GM21737 (cell line): ENCODE results near the gene SYNDIG1.

Experiments used
- ATAC-seq: cut with Tn5 transposase; IDR thresholded peaks from one replicate; pipeline ENCODE4 v1.9.1; 2021; ENCODE audit warnings: mild to moderate bottlenecking, moderate library complexity; ENCODE audit not compliant: unreplicated experiment

Gene SYNDIG1

DNA sequence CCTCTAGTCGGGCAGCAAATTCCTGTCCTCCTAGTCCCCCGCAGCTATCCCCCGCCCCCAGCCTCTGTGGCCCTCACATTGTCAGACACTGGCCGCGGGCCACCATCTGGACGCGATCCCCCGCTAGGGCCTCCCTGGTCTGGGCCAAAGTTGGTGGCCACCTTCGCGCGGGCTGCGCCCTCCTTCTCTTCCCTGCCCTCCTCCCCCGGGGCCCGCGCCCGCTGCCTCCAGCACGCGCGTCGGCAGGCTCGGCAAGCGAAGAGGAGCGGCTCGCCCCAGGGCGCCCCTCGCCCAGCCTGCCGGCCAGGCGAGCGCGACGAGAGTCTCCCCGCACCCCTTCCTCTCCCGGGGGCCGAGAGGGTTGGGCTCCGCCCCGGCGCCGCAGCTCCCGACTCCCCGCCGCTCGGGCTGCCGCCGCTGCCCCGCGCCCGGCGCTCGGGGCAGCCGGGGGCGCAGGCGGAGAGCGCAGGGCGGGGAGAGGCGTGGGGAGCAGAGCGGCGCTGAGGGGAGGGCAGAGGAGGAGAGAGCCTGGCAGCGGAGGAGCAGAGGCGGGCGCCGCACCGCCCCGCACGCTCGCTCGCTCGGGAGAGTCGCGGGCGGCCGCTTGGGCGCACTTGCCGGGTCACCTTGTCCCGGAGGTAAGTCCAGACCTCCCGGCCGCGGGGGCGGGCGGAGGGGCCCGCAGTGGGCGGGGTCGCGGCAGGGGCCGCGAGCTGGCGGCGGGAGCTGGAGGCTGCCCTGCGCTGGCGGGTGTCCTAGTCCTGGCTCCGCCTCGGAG is at the start of gene SYNDIG1:
Gene SYNDIG1, plus strand, starts transcription at position 514 of the 778 bp plus-strand sequence. CDS start 73,469 bp downstream, outside the sequence.
- no peak for ATAC-seq

DNA sequence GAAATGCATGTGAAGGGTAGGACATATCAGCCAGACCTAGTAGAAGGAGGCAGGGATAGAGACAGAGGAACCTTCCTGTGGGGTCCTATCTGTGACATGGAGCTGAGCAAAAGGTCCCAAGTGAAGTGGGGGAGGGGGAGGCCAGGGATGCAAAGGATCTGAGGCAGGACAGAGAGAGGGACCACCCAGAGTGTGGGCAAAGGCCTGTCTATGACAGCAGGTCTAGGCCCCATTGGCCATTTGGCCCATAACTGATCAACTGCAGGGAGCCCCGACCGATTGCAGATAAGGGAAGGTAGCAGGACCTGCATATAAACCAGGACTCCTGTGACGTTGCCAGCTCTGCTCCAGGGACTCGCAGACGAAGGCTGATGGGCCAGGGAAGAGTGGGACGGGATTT is 49.6 kb upstream of the SYNDIG1 start:
- ATAC-seq, result no peak

DNA sequence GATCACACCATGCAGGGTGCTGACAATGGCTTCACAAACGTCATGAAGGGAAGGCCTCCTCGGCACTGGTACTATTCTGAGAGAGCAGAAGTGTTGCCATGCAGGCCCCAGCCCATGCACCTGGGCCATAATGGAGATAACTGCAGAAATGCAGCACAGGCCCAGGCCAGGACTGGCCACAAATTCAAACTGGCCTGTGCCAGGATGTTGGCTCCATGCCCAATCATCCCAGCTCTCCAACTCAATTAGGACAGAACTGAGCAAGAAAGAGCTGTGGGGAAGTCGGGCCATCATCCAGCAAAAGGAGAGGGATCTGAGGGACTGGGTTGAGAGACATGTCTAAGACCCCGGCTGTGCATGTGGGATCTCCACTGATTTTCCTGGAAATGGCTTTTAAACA is 48.9 kb upstream of the SYNDIG1 start:
- ATAC-seq, result no peak

DNA sequence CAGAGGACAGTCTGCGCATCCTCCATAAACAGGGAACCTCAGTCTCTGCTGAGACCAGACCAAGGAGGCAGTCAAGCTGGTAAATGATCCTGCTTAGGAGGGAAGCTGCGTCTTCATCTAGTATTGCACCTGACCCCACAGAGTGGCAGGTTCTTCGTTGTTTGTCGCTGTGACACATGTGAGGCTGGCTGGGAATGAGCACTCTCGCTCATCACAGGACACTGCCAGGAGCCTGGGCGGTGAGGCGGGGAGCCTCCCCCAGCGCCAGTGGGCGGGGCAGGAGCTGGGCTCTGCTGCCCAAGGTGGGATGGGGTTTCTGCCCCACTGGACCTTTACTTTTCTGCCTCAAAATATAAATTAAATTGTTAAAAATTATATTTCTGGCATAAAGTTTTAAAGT is 48.4 kb upstream of the SYNDIG1 start:
- ATAC-seq, result no peak

DNA sequence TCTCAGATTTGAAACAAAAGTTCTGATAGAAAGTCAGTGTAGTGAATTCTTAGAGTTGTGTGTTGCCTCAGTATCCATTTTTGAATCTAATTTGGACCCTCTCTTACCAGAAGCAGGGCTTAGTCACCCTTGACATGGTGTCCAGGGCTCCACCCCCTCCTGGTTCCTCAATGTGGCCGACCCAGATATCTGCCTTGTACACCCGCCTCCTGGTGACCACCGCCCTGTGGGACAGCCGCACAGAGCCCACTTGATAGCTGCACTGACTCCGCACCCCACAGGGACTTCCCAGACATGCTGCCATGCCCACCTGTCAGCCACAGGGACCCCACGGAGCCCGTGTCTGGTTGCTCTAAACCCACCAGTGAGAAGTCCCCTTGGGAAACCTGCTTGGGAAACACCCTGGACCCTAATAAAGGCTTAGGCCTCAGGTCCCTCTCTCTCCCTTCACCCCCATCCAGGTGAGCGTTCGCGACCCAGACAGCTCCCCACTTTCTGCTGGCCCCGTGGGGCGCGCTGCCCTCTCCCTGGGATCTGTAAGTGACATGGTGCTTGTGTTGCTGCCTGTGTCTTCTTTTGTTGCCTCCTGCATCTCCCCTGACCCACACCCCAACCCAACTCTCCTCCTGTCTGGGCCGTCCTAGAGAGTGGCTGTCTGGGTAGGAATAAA is 47.2 kb upstream of the SYNDIG1 start:
- no peak for ATAC-seq

DNA sequence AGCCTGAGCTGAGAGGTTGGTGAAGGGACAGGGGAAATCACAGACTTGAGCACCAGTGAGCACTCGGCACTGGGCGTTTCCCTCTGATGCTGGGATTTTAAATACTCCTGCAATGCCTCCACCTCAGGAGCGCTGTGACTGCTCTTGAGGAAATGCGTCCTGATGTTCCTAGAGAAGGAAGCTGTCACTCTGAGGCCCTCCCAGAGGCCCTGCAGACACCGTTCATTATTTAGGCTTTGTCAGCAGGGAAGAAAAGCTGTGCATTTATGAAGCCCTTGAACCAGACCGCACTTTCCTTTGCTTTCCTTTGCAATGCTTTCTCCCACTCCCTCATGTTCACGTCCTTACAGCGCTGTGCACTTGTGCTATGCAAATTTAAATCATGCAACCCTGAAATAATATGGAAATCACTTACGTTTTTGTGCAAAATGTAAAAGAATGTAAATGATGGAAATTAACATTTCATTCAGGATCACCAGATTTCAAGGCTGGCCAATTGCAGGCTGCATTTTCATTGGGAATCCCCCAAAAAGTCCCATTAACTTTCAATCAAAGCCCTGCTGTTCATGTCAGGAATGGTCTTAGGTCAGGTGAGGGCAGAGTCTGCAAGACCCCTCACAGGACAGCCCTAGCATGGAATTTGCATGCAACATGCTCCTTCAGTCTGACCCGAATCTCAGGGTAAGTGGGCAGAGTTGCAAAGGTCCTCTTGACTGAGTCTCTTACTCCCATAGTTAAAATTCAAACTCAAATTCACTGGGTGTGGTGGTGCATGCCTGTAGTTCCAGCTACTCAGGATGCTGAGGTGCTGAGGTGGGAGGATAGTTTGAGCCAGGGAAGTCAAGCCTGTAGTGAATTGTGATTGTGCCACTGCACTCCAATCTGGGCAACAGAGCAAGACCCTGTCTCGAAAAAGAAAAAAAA is 45.8 kb upstream of the SYNDIG1 start:
- ATAC-seq, result no peak

DNA sequence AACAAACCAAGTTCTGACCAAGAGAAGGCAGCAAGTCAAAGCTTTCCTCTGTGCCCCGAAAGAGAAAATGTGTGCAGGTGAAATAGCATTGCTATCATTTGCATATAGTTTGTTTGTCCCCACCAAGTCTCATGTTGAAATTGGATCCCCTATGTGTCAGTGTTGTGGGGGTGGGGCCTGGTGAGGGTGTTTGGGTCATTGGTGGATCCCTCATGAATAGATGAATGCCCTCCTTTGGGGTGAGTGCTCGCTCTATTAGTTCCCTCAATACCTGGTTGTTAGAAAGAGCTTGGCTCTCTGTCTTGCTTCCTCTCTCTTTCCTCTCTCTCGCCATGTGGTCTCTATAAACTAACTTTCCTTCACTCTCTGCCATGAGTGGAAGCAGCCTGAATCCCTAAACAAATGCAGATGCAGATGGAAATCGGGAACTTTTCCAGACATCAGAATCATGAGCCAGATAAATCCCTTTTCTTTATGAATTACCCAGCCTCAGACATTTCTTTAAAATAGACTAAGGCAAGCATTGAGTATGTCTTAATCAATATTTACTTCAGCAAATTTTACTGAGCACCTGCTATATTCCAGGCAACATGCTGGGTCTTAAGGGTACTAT is 43.8 kb upstream of the SYNDIG1 start:
- ATAC-seq, result no peak

DNA sequence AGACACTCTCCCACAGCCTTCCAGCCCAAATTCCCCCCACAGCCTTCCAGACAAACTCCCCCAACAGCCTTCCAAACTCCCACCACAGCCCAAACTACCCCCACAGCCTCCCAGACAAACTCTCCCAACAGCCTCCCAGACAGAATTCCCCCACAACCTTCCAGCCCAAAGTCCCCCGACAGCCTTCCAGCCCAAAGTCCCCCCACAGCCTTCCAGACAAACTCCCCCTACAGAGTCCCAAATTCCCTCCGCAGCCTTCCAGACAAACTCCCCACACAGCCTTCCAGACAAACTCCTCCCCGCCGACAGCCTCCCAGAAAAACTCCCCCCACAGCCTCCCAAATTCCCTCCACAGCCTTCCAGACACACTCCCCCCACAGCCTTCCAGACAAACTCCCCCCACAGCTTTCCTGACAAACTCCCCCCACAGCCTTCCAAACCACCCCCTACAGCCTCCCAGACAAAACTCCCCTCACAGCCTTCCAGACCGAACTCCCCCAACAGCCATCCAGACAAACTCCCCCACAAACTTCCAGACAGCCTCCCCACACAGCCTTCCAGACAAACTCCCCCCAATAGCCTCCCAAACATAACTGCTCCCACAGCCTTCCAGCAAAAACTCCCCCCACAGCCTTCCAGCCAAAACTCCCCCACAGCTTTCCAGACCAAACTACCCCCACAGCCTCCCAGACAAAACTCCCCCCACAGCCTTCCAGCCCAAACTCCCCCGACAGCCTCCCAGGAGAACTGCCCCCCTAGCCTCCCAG is 38.0 kb upstream of the SYNDIG1 start:
- no peak for ATAC-seq

DNA sequence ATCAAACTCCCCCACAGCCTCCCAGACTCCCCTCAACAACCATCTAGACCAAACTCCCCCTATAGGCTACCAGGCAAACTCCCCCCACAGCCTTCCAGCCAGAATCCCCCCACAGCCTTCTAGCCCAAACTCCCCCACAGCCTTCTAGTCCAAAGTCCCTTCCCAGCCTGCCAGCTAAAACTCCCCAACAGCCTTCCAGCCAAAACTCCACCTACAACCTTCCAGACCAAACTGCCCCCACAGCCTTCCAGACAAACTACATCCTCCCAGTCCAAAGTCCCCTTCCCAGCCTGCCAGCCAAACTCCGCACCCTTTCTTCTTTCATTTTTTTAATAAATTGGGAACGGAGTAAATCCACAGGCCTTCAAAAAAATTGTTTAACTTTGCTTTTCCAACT is 37.4 kb upstream of the SYNDIG1 start:
- ATAC-seq, result no peak

DNA sequence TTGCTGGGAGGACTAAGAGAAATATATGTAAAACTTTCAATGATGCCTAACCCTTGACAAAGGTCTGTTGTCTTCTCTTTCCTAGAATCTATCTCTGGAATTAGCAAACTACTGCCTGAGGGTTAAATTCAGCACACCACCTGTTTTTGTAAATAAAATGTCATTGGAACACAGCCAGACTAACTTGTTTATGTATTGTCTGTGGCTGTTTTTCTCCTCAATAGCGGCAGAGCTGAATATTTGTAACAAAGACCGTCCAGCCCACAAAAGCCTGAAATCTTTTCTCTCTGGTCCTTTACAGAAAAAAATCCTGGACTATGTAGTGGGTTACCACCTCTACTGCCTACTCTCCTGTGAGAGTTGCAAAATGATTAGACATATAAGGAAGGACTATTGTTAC is 33.3 kb upstream of the SYNDIG1 start:
- no peak for ATAC-seq

DNA sequence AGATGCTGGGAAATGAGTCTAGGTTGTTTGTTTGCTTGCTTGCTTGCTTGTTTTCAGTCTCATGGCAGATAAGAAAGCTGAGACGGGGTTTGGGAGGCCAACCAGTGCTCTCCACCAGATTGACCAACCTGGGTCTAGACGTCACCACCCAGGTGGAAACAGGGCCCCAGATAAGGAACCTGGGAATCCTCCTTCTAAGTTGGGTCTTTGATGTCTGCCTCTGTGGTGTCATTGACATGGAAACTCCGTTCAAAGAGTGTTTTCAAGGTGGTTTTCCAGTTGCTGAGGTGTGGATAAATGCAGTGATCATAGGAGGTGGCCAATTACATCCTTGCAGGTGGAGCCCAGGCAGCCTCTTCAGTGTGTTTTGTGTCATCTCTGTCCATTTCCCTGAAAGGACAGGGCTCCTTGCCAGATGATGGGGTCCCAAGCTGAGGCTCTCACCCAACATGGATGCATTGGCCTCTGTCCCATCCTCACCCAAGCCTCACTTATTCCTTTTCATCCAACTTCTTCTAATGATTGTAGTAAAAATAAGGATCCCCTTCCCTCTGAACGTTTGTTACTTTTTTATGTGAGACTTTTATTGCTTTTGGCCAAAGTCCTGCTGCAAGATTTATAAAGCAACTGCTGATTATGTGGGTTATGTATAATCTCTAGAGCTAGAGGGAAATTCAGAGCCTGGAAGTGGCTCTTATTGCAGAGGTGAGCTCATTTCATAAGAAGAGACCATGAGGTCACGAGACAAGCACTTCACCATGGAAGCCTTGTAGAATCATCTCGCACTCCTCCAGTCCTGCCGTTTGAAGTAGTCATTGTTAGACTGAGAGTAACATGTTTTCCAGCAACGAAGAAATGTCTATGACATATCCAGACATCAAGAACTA is 32.0 kb upstream of the SYNDIG1 start:
- ATAC-seq, result no peak

DNA sequence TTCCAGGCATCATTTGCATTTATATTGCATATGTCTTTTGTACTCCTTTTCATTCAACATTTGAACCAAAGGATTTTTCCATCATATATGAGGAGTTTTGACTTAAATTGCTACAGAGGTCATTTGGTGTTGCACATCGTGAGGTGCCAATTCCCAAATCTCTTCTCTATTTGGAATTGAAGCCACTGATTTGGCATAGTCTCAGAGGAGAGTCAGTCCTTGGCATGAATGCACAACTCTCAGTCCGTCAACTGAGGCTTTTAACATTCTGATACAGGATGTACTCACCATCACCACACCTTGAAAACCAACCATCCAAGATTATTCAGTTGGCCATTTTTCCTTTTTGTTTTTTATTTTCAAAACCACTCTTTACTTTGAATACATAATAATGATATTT is 31.1 kb upstream of the SYNDIG1 start:
- no peak for ATAC-seq

DNA sequence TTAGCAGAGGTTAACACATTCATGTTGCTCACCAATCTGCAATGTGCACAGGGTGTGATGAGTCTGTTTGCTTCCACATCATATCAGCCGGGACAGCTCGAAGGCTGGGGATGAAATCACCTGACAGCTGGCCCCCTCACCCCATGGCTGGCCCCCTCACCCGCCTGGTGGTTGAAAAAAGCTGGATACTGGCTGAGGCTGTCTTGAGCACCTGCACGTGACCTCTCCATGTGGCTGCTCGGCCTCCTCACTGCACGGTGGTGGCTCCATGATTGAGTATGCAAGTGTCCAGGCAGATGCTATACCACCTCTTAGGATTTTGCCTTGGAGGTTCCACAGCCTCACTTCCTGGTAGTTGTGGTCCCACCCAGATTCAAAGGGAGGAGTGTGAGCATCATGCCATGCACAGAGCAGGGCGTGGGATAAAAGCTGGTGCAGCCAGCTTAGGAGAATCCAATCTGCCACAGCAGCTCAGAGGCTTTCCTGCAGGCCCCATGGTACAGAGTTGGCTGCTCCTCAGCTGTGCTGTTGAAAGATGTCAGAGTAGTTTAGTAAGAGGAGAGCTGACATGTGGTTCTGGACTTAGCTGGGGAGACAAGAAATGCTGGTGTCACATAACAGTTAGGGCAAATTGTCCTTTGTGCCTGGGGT is 29.6 kb upstream of the SYNDIG1 start:
- no peak for ATAC-seq

DNA sequence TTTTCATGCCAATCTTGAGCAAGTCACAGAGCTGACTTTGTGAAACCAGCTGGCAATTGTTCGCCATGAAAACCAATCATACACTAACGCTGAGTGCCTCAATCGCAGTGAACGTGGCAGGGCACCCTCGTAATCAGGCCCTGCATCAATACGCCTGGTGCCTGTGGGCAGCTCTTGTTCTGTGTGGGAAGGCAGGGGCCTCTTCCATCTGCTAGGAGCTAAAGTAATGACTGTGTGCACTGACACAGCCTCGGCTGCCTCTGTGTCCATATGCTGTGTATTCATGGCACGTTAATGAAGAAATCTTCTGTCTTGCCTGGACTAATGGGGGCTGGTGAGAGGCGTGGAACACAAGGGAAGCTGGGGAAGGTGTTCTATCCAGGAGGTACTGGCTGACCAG is 27.8 kb upstream of the SYNDIG1 start:
- no peak for ATAC-seq

DNA sequence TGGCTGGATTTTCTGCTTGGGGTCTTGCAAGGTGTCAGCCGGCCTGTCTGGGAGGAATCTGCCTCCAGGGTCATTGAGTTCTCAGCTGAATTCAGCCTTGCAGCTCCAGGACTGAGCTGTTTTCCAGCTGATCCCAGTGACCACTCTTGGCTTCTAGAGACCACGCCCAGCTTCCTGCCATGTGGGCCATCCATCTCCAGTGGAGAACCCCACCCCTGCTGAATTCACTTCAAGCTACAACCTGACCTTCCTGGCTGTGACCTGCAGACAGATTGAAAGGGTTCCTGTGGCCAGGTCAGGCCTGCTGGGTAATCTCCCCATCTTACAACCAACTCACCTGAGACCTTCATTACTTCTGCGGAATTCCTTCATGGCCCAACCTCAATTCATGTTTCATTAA is 26.5 kb upstream of the SYNDIG1 start:
- no peak for ATAC-seq

DNA sequence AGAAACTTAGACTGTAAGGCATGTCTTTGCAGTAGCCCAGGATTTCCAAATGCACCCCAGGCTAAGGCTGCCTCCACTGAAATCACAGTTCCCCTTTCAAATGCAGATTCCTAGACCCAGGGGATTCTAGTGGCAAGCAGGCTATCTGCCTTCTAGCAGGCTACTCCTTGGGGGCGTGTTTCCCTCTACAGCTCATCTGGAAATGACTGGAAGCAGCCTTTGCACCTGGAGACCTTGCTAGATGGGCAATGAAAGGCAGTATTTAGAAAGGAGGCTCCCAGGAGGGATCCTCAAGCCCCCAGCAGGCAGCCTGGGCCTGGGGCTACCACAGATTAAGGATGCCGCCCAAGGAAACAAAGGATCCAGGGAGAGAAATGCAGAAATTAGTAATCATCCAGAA is 26.0 kb upstream of the SYNDIG1 start:
- ATAC-seq, result no peak

DNA sequence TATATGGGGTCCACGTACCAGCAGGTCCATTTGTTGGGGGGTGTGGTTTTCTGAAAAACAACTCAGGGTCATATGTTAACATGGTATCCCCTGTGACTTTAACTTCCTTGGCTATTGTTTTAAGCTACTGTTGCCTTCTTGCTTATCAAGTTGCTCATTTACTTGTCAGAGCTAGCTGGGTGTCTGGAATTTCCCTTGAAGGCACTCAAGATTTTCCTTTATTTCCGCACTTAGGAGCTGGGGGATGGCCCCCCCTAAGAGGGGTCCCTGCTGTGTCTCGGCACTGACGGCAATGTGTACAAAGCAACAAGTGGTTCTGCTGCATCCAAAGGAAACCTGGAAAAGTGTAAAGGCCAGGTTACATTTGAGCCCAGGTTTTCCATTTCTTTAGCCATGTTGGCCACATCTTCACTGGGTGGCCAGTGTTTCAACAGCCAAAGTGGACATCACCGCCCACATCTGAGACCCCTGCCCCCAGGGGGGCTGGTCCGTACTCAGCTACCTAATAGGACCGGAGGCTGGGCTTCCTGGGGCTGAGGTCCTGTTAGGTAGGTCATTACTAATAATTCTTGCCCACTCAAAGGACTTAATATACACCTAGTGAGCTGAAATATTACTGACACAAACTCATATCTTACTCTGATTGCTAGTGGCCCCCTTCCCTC is 24.8 kb upstream of the SYNDIG1 start:
- no peak for ATAC-seq

DNA sequence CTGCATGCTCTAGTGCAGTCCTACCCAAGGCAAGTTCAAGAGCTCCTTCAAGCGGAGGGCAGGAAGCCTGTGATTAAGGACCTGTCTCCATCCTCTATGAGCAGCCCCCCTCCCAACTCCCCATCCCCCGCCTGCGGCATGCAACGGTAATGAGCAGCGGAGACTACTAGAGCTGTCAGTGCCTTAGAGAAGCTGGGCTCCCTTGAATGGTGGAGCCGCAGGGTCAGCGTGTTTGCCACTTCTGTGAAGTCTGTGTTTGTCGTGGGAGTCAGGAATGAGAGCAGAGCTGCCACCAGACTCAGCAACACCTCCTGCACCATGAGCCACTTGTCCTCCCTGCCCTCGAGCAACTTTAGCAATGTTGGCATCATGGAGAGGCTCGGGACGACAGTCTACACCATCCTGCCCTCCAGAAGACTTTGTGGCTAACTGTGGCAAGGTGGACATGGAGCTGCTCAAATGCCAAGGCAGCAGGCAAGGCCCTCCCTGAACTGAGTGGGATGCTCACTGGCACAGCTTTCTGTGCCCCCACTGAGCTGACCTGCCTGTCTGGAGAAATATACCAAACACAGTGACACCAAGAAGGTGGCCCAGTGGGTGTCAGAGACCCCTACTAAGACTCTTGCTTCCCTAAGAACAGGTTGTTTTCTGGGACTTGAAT is 23.8 kb upstream of the SYNDIG1 start:
- ATAC-seq, result no peak
